Measurements from ENCODE around the gene PDE6A. TPM values are rescaled to one million over a fixed set of nuclear protein-coding genes. Genes with fewer than 3 reads are reported as not detected.

Gene PDE6A
- total RNA-seq, 1 experiment from 2014 or later = not detected

DNA sequence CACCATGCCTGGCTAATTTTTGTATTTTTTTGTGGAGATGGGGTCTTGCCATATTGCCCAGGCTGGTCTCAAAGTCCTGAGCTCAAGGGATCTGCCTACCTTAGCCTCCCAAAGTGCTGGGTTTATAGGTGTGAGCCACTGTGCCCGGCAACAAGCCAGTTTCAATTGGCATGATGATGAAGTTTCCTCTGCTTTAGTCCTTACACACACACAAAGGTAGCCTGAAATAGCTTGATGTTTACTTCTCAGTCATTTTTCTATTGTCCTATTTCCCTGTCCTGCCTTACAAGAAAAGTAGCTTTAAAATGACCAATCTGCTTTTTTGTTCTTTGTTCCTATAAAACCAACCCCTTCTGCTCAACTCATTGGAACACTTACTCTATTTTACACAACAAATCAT is 33.6 kb downstream of the PDE6A start:
- no peak overlapping the region for H3K18ac ChIP-seq (ENCODE audit: insufficient read length, low read depth, low read length)
- no peak overlapping the region for H3K9ac ChIP-seq (ENCODE audit: extremely low read depth, insufficient read length, low read length)
- TF ChIP-seq, protein P1, sequence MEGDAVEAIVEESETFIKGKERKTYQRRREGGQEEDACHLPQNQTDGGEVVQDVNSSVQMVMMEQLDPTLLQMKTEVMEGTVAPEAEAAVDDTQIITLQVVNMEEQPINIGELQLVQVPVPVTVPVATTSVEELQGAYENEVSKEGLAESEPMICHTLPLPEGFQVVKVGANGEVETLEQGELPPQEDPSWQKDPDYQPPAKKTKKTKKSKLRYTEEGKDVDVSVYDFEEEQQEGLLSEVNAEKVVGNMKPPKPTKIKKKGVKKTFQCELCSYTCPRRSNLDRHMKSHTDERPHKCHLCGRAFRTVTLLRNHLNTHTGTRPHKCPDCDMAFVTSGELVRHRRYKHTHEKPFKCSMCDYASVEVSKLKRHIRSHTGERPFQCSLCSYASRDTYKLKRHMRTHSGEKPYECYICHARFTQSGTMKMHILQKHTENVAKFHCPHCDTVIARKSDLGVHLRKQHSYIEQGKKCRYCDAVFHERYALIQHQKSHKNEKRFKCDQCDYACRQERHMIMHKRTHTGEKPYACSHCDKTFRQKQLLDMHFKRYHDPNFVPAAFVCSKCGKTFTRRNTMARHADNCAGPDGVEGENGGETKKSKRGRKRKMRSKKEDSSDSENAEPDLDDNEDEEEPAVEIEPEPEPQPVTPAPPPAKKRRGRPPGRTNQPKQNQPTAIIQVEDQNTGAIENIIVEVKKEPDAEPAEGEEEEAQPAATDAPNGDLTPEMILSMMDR (conservative IDR thresholded peaks at IDR 0.05) = no peak

More for the DNA sequence above, 33.6 kb downstream of the PDE6A start:
- DNase-seq = no peak
- Mint-ChIP-seq H3K4me1 (peaks cover 3 to 6% of the 10 kb centered on the region in 2 experiments; a peak in 3 of 4 replicates), H3K27ac (no peak overlapping the region), H3K27me3 (ENCODE audit: low read depth) (no peaks in the 10 kb centered on the region; the same call in 1 of the 2 replicates), H3K36me3 (ENCODE audit: insufficient read depth in 1 of 3, low read depth in 3 of 3) (no peaks in the 10 kb centered on the region), H3K4me3 (no peak overlapping the region), H3K9me3 (no peaks in the 10 kb centered on the region; a peak in 1 of 5 replicates)
- Histone ChIP-seq H3K4ac (ENCODE audit: low read depth, low read length) (no peak overlapping the region), H2AK5ac (ENCODE audit: insufficient read length, low read length) (no peak overlapping the region), H2BK12ac (ENCODE audit: insufficient read length, low read depth, low read length) (no peak overlapping the region), H2BK15ac (ENCODE audit: low read depth, low read length) (no peak overlapping the region), H2BK120ac (ENCODE audit: low read depth, low read length, poor library complexity, severe bottlenecking) (no peak overlapping the region), H4K8ac (replicated peaks; ENCODE audit: insufficient read length, low read depth, low read length) (no peak overlapping the region), H3K23me2 (ENCODE audit: insufficient read length, low read depth, low read length, poor library complexity, severe bottlenecking) (no peaks in the 10 kb centered on the region), H3K56ac (ENCODE audit: insufficient read length, low read depth, low read length) (no peak overlapping the region), H3K27me3 (ENCODE audit: insufficient read depth, low read length) (no peaks in the 10 kb centered on the region), H3K79me2 (ENCODE audit: insufficient read depth, low read length) (no peaks in the 10 kb centered on the region), H2BK20ac (ENCODE audit: low read depth, low read length, poor library complexity, severe bottlenecking) (no peak overlapping the region), H2BK5ac (ENCODE audit: insufficient read length, low read length) (no peak overlapping the region), H2AFZ (ENCODE audit: low read length) (no peak overlapping the region), H3K14ac (ENCODE audit: insufficient read depth, low read length) (no peak overlapping the region), H3K9me3 (ENCODE audit: control insufficient read depth, low read depth, low read length) (no peaks in the 10 kb centered on the region), H3K23ac (ENCODE audit: insufficient read length, low read depth, low read length) (no peak overlapping the region), H4K20me1 (ENCODE audit: control insufficient read depth, insufficient read depth, insufficient read length) (no peaks in the 10 kb centered on the region), H3K4me2 (ENCODE audit: insufficient read depth, insufficient read length, low read length) (no peak overlapping the region), H3K79me1 (ENCODE audit: insufficient read depth, low read depth, low read length, poor library complexity, severe bottlenecking) (no peaks in the 10 kb centered on the region), H3K27ac (ENCODE audit: insufficient read length, low read depth, low read length) (no peak overlapping the region), H4K5ac (ENCODE audit: insufficient read length, low read depth, low read length) (no peak overlapping the region), H3T11ph (ENCODE audit: low read length) (no peak overlapping the region), H4K91ac (ENCODE audit: insufficient read length, low read depth, low read length) (no peak overlapping the region), H3K4me1 (ENCODE audit: insufficient read depth, low read length) (no peaks in the 10 kb centered on the region; the same call in 1 of the 2 replicates)
- WGBS (ENCODE audit: extremely low coverage, insufficient read length, low lambda C conversion rate) = no CpG with 5 or more reads among the region's 1 CpG
